Putamen (tissue), 1 donor: Measurements from ENCODE around the gene YWHAB.
"Not testable (repeated sequence)": the region's sequence is repeated elsewhere in the genome, so short reads cannot be mapped to it uniquely, and the experiment has no call there.

ENCODE experiments used
- DNase-seq: peaks from one replicate; pipeline ENCODE4 v3.0.0-alpha.2; 2016; ENCODE audit warnings: low spot score

The YWHAB gene

GRCh38 chr20:44866703-44867335, 18.7 kb upstream of the YWHAB start:
- DNase-seq: no peak

- no peak for DNase-seq
These were observed 16.0 kb upstream of the YWHAB start for GRCh38 chr20:44869471-44869870.

- DNase-seq: not testable (repeated sequence)
These were observed 3.1 kb upstream of the YWHAB start for GRCh38 chr20:44882360-44882759.

GRCh38 chr20:44883214-44883902, 2.1 kb upstream of the YWHAB start:
- no peak for DNase-seq

- no peak for DNase-seq
These were observed 556 bp upstream of the YWHAB start for GRCh38 chr20:44884907-44885391.

GRCh38 chr20:44886266-44886651, 754 bp downstream of the YWHAB start:
- DNase-seq: no peak

DNA sequence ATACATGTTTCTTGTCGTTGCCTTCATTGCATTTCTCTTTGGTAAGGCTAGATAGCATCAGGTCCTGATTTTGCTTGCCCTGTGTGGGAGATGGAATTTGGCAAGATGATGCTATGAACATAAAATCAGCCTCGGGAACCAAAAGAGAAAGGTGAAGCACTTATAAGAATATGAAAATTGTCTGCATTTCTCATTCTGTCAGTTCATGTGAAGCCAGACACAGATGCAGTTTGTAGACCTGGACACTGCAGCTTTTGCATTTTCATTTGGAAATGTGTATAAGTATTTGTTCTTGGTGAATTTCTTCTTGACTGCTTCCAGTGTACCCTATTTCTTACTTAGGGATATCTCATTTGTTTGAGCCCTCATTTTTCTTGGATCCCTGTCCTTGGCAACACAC, 1.3 kb downstream of the YWHAB start:
- no peak for DNase-seq

- DNase-seq: no peak
These were observed 2.0 kb downstream of the YWHAB start for GRCh38 chr20:44887466-44887865.

- DNase-seq: no peak
These were observed 3.0 kb downstream of the YWHAB start for GRCh38 chr20:44888226-44889103.

- DNase-seq: no peak
These were observed 6.3 kb downstream of the YWHAB start for GRCh38 chr20:44891826-44892225.

DNA sequence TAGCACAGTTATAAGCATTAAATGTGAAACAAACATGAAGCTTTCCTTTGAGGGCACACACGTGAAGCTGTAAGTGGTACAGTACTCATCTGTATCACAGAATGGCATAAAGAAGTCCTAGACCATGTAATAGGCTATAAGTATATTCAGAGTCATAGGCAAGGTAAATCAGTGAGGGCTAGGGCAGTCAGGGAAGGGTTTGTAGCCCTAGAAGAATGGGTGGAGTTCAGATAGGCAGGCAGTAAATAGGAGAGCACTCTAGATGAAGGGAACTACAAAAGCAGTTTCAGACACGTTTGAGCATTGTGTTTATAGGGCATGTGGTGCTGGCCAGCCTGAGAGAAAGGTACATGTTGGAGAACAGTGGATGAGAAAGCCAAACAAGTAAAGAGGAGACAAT, 9.5 kb downstream of the YWHAB start:
- no peak for DNase-seq

DNA sequence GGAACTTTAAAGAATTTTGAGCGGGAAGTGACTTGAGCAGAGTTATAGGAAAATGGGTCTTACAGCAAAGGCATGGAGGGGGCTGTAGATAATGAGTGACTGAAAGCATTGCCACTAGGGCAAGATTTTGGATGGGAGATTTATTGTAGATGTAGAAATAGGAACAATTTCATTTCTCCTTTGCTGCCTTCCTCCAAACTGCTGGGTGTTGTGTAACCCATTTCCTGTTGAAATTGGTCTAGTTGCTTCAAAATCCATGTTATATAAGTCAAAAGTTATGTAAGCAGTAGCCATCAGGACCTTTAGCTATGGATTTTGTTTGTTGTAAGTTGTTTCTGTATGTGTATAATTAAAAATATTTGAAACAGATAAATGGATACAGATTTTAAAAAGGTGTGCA, 11.1 kb downstream of the YWHAB start:
- no peak for DNase-seq

- no peak for DNase-seq
These were observed 11.6 kb downstream of the YWHAB start for GRCh38 chr20:44897133-44897532.

- no peak for DNase-seq
These were observed 14.8 kb downstream of the YWHAB start for GRCh38 chr20:44900231-44900854.

DNA sequence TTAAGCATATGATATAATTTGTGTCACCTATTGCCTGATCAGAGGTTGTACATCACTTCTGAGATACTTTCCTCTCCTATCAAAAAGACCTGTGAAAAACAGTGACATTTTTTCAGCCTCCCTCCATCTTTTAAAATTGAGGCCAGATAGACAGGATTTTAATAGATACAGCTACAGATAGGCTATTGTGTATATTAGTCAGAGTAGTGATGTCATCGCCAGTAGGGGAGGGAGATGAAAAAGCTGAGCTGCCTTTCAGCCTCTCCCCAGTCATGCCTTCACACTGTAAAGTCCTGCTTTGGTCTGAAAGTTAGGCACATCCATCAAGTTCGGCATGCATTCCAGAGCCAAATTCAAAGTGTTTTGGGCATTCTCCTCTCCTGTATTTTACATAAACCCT, 16.5 kb downstream of the YWHAB start:
- DNase-seq: peak; percentile 78

DNA sequence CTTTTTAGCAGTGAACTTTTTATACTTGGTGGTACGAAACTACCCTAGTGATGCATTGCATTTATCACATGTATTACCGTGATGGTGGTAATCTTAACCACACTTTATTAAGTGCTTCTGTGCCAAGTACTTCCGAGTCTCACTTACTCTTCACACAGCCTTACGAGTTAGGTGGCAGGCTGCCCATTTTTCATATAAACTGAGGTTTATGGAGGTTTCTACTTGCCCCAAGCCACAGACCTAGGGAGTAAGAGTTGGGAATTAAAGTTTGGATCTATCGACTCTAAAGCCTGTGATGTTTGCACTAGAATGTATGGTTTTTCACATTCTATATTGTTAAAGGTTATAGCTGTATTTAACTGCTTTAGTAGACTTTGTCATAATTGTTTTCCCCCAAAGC, 18.9 kb downstream of the YWHAB start:
- DNase-seq: no peak

DNA sequence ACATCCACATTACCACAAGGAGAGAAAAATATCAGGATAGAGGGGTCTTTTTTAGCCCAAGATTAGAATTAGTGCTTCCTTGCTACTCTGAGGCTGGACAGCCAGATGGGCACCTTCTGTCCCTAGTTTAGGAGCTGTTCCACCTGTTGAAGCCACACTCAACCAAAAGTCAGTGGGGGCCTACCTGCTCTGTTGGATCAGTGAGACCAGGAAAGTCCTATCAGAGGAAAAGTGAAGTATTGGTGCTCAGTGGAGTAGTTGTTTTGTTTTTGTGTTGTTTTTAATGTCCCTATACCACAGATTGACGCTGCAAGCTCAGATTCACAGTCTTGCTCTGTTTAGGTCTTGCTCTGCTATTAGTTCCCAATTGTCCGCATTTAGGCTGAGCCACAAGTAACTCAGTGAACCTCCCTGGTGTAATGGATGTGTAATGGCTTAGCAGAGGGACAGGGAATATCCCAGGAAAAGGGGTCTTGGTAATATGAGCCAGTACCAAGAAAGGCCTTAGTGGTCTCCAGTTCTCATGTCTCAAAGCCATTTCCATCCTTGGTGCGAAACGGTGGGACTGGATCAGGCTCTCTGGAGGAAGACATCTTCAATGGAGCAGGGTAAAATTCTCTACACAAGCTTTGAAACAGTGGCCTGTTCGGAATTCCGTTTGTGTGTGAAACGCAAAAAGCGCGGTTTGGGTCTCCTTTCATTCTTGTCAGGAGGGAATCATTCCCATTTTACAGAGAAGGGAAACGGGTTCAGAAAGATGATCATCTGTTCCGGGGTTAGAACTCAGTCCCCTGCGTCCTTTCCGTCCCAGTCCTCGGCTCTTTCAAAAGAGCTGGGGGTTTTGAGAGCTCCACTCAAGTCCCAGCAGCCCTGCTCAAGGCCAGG, 23.7 kb downstream of the YWHAB start:
- no peak for DNase-seq

DNA sequence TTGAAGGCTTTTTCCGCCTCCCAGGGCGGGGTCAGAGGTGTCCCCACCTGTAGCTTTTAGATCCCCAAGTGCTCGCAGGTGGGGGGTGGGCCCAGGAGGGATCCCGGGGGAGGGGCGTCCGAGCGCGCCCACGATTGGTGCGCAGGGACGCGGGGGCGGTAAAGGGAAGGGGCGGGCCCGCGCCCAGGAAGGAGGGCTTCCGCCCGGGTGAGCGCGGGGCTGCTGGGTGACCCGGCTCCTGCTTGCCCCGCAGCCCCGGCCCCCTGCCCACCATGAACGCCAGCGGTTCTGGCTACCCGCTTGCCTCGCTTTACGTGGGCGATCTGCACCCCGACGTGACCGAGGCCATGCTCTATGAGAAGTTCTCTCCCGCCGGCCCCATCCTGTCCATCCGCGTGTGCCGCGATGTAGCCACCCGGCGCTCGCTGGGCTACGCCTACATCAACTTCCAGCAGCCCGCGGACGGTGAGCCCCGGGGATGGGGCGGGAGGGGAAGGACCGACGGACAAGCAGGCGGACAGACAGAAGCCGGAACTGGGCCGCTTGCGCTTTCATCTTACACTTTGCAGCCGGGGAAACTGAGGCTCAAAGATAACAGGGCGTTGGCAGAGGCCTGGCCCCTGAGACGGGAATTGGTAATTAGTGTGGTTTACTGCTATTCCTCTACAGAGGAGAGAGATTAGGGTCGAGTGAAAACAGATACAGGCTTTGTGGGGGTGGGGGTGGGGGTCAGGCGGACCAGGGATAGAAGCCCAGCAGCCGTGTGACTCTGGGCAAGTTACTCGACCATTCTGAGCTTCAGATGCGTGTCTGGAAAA, 24.6 kb downstream of the YWHAB start, which contains the start of gene PABPC1L:
TSS of gene PABPC1L (plus strand) at position 189 of the 818 bp plus-strand sequence. CDS start at position 273, 84 bp downstream.
- DNase-seq: peak; percentile 34

DNA sequence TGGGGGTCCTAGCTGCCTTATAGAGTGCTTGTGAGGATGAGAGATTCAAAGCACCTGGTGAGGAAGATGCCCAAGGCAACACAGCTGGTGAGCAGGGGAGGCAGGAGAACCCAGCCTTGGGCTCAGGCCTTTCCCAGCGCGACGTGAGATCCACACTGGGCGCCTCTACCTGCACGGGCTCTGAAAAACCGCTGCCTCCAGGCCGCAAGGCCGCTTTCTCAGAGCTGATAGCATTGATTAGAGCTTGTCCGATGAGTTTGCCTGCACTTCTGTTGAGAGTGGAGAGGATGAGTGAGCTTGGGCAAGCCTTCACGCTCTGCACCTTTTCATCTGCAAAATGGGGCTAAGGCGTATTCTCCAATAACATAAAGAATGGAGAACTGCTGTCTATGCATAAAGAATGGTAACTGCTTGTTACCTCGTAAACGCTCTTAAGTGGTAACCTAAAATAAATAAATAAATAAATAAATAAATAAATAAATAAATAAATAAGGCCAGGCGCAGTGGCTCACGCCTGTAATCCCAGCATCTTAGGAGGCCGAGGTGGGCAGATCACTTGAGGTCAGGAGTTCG, 25.3 kb downstream of the YWHAB start:
- DNase-seq: no peak
